ENCODE measurements around the gene TRPC3. TPM values are rescaled to one million over a fixed set of nuclear protein-coding genes. Genes with fewer than 3 reads are reported as not detected.

TRPC3 gene
- total RNA-seq, 2 experiments from 2014 or later, result 0.84 to 2.1 TPM

GRCh38 chr4:121879135-121879534, 72.7 kb downstream of the TRPC3 start:
- H3K4me3 Mint-ChIP-seq, result no peak overlapping the region
- peaks cover 54% of the 10 kb centered on the region for H3K27me3 Mint-ChIP-seq
- DNase-seq (no peak), ATAC-seq (no peak)
- H3K4me1 Mint-ChIP-seq, result no peaks in the 10 kb centered on the region
- CTCF ChIA-PET, result no interaction called here
- H3K27ac Mint-ChIP-seq, result no peak overlapping the region
- no peaks in the 10 kb centered on the region for H3K36me3 Mint-ChIP-seq
- H3K9me3 Mint-ChIP-seq (ENCODE audit: low read depth), result no peaks in the 10 kb centered on the region

GRCh38 chr4:121877041-121877773, 74.7 kb downstream of the TRPC3 start:
- CTCF ChIA-PET, result interaction anchor here (1.4 kb wide), 1 partner anchor 23 kb away, joined by 4 read pairs; no protein-coding TSS in a partner anchor
- DNase-seq (no peak), ATAC-seq (no peak)
- Mint-ChIP-seq H3K36me3 (no peaks in the 10 kb centered on the region), H3K4me1 (peaks cover 6% of the 10 kb centered on the region), H3K9me3 (ENCODE audit: low read depth) (no peaks in the 10 kb centered on the region), H3K4me3 (no peak overlapping the region), H3K27me3 (peaks cover 56% of the 10 kb centered on the region), H3K27ac (no peak overlapping the region)

- Mint-ChIP-seq H3K36me3 (no peaks in the 10 kb centered on the region), H3K27ac (no peak overlapping the region), H3K4me3 (no peak overlapping the region), H3K27me3 (peaks cover 52% of the 10 kb centered on the region), H3K4me1 (peaks cover 6% of the 10 kb centered on the region), H3K9me3 (ENCODE audit: low read depth) (no peaks in the 10 kb centered on the region)
- no peak for DNase-seq
- CTCF ChIA-PET, result no interaction called here
- no peak for ATAC-seq
Measured at GRCh38 chr4:121876070-121876469, 75.8 kb downstream of the TRPC3 start.

- no peaks in the 10 kb centered on the region for H3K9me3 Mint-ChIP-seq (ENCODE audit: low read depth)
- no peak overlapping the region for H3K27ac Mint-ChIP-seq
- CTCF ChIA-PET, result interaction anchor here (0.7 kb wide), 1 partner anchor 179 kb away, joined by 3 read pairs; no protein-coding TSS in a partner anchor
- ATAC-seq (no peak), DNase-seq (no peak)
- H3K4me1 Mint-ChIP-seq, result peaks cover 9% of the 10 kb centered on the region
- H3K27me3 Mint-ChIP-seq, result peaks cover 49% of the 10 kb centered on the region
- H3K4me3 Mint-ChIP-seq, result no peak overlapping the region
- H3K36me3 Mint-ChIP-seq, result no peaks in the 10 kb centered on the region
Measured at GRCh38 chr4:121875652-121876051, 76.2 kb downstream of the TRPC3 start.

GRCh38 chr4:121873604-121874003, 78.3 kb downstream of the TRPC3 start:
- ATAC-seq (no peak), DNase-seq (no peak)
- H3K4me1 Mint-ChIP-seq, result peaks cover 20% of the 10 kb centered on the region
- H3K36me3 Mint-ChIP-seq, result no peaks in the 10 kb centered on the region
- no peak overlapping the region for H3K27ac Mint-ChIP-seq
- H3K4me3 Mint-ChIP-seq, result no peak overlapping the region
- CTCF ChIA-PET, result interaction anchor here (0.6 kb wide), 1 partner anchor 27 kb away, joined by 3 read pairs; no protein-coding TSS in a partner anchor
- peaks cover 37% of the 10 kb centered on the region for H3K27me3 Mint-ChIP-seq
- no peaks in the 10 kb centered on the region for H3K9me3 Mint-ChIP-seq (ENCODE audit: low read depth)

- Mint-ChIP-seq H3K4me3 (peak within 1 kb of the TSS; percentile 91), H3K27ac (peak within 1 kb of the TSS; percentile 93), H3K36me3 (peaks cover 21% of the 10 kb centered on the region), H3K4me1 (peaks cover 21% of the 10 kb centered on the region), H3K9me3 (ENCODE audit: low read depth) (no peaks in the 10 kb centered on the region), H3K27me3 (peaks cover 23% of the 10 kb centered on the region)
- CTCF ChIA-PET, result interaction anchor here (0.7 to 2.0 kb wide), 4 partner anchors 31 to 708 kb away, joined by 3 to 7 read pairs (median 5); partner anchors contain the start of gene CCNA2
- peak; percentile 99 for DNase-seq
- ATAC-seq, result peak; percentile 99
Measured at GRCh38 chr4:121869841-121870822, 81.7 kb downstream of the TRPC3 start, which contains the start of gene BBS7. BBS7 (minus strand) TSS chr4:121870474; CDS start chr4:121870313, 161 bp downstream.

- no peak overlapping the region for H3K4me3 Mint-ChIP-seq
- ATAC-seq (no peak), DNase-seq (no peak)
- H3K36me3 Mint-ChIP-seq, result peaks cover 29% of the 10 kb centered on the region
- H3K27me3 Mint-ChIP-seq, result no peaks in the 10 kb centered on the region
- CTCF ChIA-PET, result no interaction called here
- peaks cover 6% of the 10 kb centered on the region for H3K4me1 Mint-ChIP-seq
- no peak overlapping the region for H3K27ac Mint-ChIP-seq
- no peaks in the 10 kb centered on the region for H3K9me3 Mint-ChIP-seq (ENCODE audit: low read depth)
Measured at GRCh38 chr4:121863799-121864198, 88.1 kb downstream of the TRPC3 start.

GRCh38 chr4:121861426-121861825, 90.4 kb downstream of the TRPC3 start:
- DNase-seq (no peak), ATAC-seq (no peak)
- CTCF ChIA-PET, result no interaction called here
- Mint-ChIP-seq H3K4me3 (no peak overlapping the region), H3K4me1 (peaks cover 4% of the 10 kb centered on the region), H3K27me3 (no peaks in the 10 kb centered on the region), H3K36me3 (peaks cover 25% of the 10 kb centered on the region), H3K27ac (no peak overlapping the region), H3K9me3 (ENCODE audit: low read depth) (no peaks in the 10 kb centered on the region)

- Mint-ChIP-seq H3K27ac (no peak overlapping the region), H3K9me3 (ENCODE audit: low read depth) (no peaks in the 10 kb centered on the region), H3K36me3 (peaks cover 19% of the 10 kb centered on the region), H3K4me3 (no peak overlapping the region), H3K4me1 (peaks cover 4% of the 10 kb centered on the region), H3K27me3 (no peaks in the 10 kb centered on the region)
- no peak for DNase-seq
- ATAC-seq, result no peak
- CTCF ChIA-PET, result no interaction called here
Measured at GRCh38 chr4:121860121-121860520, 91.7 kb downstream of the TRPC3 start.

- no peak overlapping the region for H3K4me3 Mint-ChIP-seq
- H3K27ac Mint-ChIP-seq, result no peak overlapping the region
Measured at GRCh38 chr4:121851354-121851753, 100.5 kb downstream of the TRPC3 start.

GRCh38 chr4:121846662-121847061, 105.2 kb downstream of the TRPC3 start:
- Mint-ChIP-seq H3K9me3 (ENCODE audit: low read depth) (no peaks in the 10 kb centered on the region), H3K27me3 (no peaks in the 10 kb centered on the region), H3K4me1 (peaks cover 15% of the 10 kb centered on the region), H3K36me3 (peaks cover 29% of the 10 kb centered on the region), H3K27ac (peak overlapping the region; percentile 74), H3K4me3 (no peak overlapping the region)
- DNase-seq (no peak), ATAC-seq (peak; percentile 76)
- CTCF ChIA-PET, result no interaction called here

More at GRCh38 chr4:121851354-121851753, 100.5 kb downstream of the TRPC3 start:
- Mint-ChIP-seq H3K36me3 (peaks cover 16% of the 10 kb centered on the region), H3K27me3 (no peaks in the 10 kb centered on the region), H3K4me1 (peaks cover 9% of the 10 kb centered on the region), H3K9me3 (ENCODE audit: low read depth) (no peaks in the 10 kb centered on the region)
- ATAC-seq (no peak), DNase-seq (no peak)
- CTCF ChIA-PET, result no interaction called here

GRCh38 chr4:121842862-121843261, 109.0 kb downstream of the TRPC3 start:
- H3K27ac Mint-ChIP-seq, result no peak overlapping the region
- H3K36me3 Mint-ChIP-seq, result peaks cover 36% of the 10 kb centered on the region
- H3K9me3 Mint-ChIP-seq (ENCODE audit: low read depth), result peaks cover 3% of the 10 kb centered on the region
- ATAC-seq, result no peak
- H3K4me1 Mint-ChIP-seq, result peaks cover 15% of the 10 kb centered on the region
- CTCF ChIA-PET, result no interaction called here
- no peak overlapping the region for H3K4me3 Mint-ChIP-seq
- no peak for DNase-seq
- H3K27me3 Mint-ChIP-seq, result no peaks in the 10 kb centered on the region

- Mint-ChIP-seq H3K4me1 (no peaks in the 10 kb centered on the region), H3K9me3 (ENCODE audit: low read depth) (peaks cover 3% of the 10 kb centered on the region), H3K27me3 (no peaks in the 10 kb centered on the region), H3K27ac (no peak overlapping the region), H3K4me3 (no peak overlapping the region), H3K36me3 (peaks cover 28% of the 10 kb centered on the region)
- DNase-seq (no peak), ATAC-seq (no peak)
- CTCF ChIA-PET, result no interaction called here
Measured at GRCh38 chr4:121838136-121838535, 113.7 kb downstream of the TRPC3 start.

Measured in activated CD8-positive, alpha-beta memory T cell treated with anti-CD3 and anti-CD28 coated beads, Interleukin-2, amount 10 ng/mL, durations not matched to agents 7 days and 5 days (primary cell).